Stimulated activated CD8-positive, alpha-beta memory T cell treated with anti-CD3 and anti-CD28 coated beads, Interleukin-4, amount 100 ng/mL, for 4 hours (primary cell): ENCODE measurements around the gene CDC20B.
"Not testable (repeated sequence)": the region's sequence is repeated elsewhere in the genome, so short reads cannot be mapped to it uniquely, and the experiment has no call there.

Experiments
- DNase-seq, 2 donors: peaks; one replicate each; pipeline ENCODE4 v3.0.0-alpha.2; 2020; ENCODE audit warnings: low read depth in 2 of 2, low spot score in 1 of 2

The CDC20B gene

DNA sequence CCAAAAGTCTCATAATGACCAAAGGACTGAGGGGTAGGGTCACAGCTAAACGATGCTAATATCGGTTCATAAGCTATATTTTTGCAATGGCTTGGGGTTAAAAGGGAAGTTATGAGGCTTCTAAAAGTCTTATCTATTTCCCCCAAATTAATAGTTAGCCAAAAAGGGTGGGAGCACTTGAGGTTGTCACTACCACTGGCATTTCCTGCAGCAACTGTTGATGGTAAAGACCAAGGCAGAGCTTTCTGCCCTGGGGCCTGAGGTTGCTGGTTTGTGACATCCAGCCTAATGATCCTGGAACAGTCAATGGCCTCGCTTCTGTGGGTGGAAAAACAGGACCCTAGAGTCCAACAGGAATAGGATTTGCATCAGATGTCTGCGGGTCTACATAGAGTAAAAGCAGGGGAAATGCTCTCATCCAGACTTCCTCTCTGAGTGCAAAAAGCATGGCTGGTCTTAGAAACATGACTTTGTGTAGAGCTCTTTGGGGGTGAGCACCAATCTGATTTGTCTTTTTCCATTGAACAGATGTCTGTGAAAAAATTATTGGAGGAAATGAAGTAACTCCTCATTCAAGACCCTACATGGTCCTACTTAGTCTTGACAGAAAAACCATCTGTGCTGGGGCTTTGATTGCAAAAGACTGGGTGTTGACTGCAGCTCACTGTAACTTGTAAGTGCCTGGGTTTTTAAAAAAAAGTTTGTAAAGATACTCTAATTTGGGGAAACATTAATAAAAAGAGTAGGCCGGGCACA is 67.9 kb downstream of the CDC20B start:
- no peak for DNase-seq

DNA sequence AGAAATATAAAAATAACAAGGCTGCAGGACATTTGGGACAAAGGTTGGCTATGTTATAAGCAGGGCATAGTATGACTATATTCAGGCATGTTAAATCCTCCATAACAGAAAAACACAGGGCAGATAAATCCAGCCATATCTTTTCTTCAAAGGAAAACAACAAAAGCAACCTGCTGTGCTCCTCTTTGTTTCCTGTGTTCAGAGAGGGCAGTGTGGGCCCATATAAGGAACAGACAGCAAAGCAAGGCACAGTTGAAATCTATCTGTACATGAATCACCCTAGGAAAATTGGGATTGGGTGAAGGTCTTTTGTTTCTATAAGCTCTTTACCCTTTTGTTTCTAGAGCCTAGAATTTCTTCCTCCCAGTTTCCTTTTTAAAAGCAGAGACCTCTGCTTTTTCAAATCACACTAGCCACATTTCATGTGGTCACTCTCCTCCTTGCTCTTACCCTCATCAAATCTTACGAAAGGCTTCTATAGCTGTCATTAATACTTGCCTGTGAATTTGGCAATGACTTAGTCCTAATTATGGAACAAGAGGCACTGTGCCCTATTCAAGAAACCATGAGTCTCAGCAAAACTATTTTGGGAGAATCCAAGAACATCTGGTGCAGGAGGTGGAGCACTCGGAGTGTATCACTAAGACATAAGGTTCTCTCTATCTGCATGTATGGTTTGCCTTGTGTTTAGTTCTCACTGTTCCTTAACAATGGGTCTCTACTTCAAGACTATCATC is 68.8 kb downstream of the CDC20B start:
- DNase-seq: no peak

DNA sequence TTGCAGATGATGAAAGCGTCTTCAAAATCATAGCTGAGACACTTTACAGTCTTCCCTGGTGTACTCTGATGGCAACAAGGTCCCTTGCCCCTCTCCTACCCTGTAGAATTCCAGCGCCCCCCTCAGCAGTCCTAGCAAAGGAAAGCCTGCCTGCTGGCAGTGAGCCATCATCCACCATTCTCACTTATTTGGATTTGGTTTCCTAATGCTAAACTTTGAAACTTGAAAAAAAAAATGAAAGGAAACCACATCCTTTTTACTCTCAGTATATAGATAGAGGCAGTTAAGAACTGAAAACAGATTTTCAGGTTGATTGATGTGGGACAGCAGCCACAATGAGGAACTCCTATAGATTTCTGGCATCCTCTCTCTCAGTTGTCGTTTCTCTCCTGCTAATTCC is 70.6 kb downstream of the CDC20B start, which contains the start of gene GZMA:
Gene GZMA (plus strand): TSS at position 299 of the 400 bp plus-strand sequence. CDS start 37 bp downstream, at position 336.
- DNase-seq: no peak

- no peak for DNase-seq
Measured at GRCh38 chr5:55101556-55102276, 71.3 kb downstream of the CDC20B start.

DNA sequence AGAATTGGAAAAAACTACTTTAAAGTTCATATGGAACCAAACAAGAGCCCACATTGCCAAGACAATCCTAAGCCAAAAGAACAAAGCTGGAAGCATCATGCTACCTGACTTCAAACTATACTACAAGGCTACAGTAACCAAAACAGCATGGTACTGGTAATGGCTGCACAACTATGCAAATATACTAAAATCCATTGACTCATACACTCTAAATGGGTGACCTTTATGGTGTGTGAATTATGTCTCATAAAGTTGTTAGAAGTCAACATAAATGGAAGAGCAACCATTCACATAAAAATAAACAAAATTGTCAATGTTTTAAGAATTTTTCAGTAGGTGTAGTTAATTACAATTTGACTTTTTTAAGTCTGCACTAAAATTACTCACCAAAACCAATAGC is 71.8 kb downstream of the CDC20B start:
- DNase-seq: not testable (repeated sequence)

- DNase-seq: no peak
Measured at GRCh38 chr5:55096861-55097260, 76.1 kb downstream of the CDC20B start.

- no peak for DNase-seq
Measured at GRCh38 chr5:55096182-55096581, 76.8 kb downstream of the CDC20B start.

DNA sequence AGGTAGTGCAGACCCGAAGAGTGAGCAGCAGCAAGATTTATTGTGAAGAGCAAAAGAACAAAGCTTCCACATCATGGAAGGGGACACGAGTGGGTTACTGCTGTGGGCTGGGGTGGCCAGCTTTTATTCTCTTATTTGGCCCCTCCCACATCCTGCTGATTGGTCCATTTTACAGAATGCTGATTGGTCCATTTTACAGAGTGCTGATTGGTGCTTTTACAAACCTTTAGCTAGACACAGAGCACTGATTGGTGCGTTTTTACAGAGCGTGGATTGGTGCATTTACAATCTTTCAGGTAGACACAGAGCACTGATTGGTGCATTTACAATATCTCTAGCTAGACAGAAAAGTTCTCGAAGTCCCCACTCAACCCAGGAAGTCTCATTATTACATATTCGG is 82.0 kb downstream of the CDC20B start:
- DNase-seq: not testable (repeated sequence)

DNA sequence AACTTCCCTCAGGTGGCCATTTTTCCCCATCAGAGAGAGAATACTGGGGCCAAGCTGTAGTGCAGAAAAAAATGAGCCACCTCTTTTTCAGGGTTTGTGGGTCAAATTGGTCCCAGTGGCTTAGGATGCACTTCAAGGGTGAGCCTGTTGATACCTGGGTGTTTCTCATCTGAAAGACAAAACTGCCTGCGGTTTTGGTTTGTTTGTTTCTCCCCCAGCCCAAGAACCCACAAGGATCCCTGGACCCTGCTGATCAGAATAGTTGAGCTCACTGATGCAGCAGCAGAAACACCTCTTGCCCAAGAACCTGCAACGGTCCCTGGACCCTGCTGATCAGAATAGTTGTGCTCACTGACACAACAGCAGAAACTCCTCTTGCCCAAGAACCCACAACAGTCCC is 83.7 kb downstream of the CDC20B start:
- DNase-seq: not testable (repeated sequence)

DNA sequence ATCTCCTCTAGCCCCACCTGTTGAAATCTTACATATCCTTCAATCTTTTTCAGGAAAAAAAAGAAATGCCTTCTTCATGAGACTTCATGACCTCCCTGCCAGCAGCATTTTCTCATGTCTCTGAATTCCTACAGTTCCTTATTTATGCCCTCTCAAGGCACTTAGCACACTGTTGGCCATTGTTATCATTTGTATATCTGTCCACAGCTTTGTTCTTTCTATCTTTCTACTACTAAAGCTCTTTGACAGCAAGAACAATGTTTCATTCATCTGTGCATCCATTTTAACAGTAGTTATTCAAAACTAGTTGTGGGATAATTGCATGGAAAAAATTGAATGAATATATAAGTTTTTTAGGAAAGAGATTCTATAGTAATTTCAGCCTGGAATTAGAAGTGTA is 91.4 kb downstream of the CDC20B start:
- no peak for DNase-seq

- DNase-seq: no peak
Measured at GRCh38 chr5:55073211-55073610, 99.8 kb downstream of the CDC20B start.

GRCh38 chr5:55072666-55073065 is 100.3 kb downstream of the CDC20B start:
- no peak for DNase-seq

GRCh38 chr5:55071413-55071812 is 101.6 kb downstream of the CDC20B start:
- no peak for DNase-seq

GRCh38 chr5:55070968-55071367 is 102.0 kb downstream of the CDC20B start:
- DNase-seq: no peak

- no peak for DNase-seq
Measured at GRCh38 chr5:55066277-55066676, 106.7 kb downstream of the CDC20B start.

- no peak for DNase-seq
Measured at GRCh38 chr5:55064523-55064922, 108.5 kb downstream of the CDC20B start.

- DNase-seq: no peak
Measured at GRCh38 chr5:55063899-55064298, 109.1 kb downstream of the CDC20B start.

DNA sequence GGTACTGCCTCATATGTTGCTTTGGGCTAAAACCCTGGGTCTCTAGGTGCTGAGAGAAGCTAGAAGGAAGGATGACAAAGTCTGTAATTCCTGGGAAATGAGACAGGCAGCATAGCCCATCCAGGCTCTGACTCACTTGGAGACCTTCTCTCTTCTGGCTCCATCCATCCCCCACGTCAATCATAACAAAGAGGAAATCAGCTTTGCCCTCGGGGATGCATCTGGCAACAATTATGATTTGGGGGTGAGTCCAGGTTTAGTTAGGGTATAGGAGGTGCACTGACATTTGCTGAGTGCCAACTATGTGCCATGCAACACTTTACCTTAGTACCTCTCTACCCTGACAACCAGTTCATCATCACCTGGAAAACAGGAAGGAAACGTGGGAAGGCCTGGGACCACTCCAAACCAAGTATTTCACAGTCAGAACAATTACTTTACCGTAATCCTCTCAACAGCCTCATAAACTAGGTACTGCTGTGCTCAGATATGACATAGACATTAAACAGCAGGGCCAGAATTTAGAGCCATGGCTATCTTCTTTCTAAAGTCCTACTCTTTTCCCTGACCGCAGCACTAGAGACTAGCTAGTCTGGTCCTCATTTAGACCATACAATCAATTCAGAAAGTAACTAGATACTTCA is 109.6 kb downstream of the CDC20B start:
- DNase-seq: no peak
